Effector memory CD4-positive, alpha-beta T cell (primary cell): ENCODE measurements around the gene PRR22.
"Not testable (repeated sequence)": the region's sequence is repeated elsewhere in the genome, so short reads cannot be mapped to it uniquely, and the experiment has no call there.

Experiments used
- DNase-seq, 3 donors: peaks; one replicate each; pipeline ENCODE4 v3.0.0-alpha.2; 2020
- H3K27ac ChIP-seq: 2 replicates; pipeline ENCODE4 v1.7.0; 2013; ENCODE audit warnings: mild to moderate bottlenecking, low read length, moderate library complexity; ENCODE audit not compliant: insufficient read depth, poor library complexity, severe bottlenecking
- H3K27me3 ChIP-seq: replicated peaks from 2 replicates; pipeline ENCODE4 v1.7.0; 2013; ENCODE audit warnings: mild to moderate bottlenecking, low read length; ENCODE audit not compliant: insufficient read depth, control insufficient read depth, poor library complexity, severe bottlenecking
- H3K36me3 ChIP-seq: 2 replicates; pipeline ENCODE4 v1.7.0; 2013; ENCODE audit warnings: mild to moderate bottlenecking, low read length, moderate library complexity; ENCODE audit not compliant: control insufficient read depth, insufficient read depth
- H3K4me1 ChIP-seq: 2 replicates; pipeline ENCODE4 v1.7.0; 2013; ENCODE audit warnings: low read length, mild to moderate bottlenecking; ENCODE audit not compliant: control insufficient read depth, insufficient read depth, poor library complexity, severe bottlenecking
- H3K4me3 ChIP-seq: 2 replicates; pipeline ENCODE4 v1.7.0; 2013; ENCODE audit warnings: low read length, low read depth, mild to moderate bottlenecking; ENCODE audit not compliant: insufficient read depth, poor library complexity, severe bottlenecking
- H3K9me3 ChIP-seq: 2 replicates; pipeline ENCODE4 v1.7.0; 2013; ENCODE audit warnings: mild to moderate bottlenecking, low read length, moderate library complexity; ENCODE audit not compliant: control insufficient read depth

Gene PRR22

GRCh38 chr19:5762608-5763217 is 21.8 kb downstream of the PRR22 start:
- H3K4me1 ChIP-seq, result no peaks in the 10 kb centered on the region
- no peaks in the 10 kb centered on the region for H3K9me3 ChIP-seq
- DNase-seq, result no peak
- H3K36me3 ChIP-seq, result no peaks in the 10 kb centered on the region
- no peaks in the 10 kb centered on the region for H3K27me3 ChIP-seq
- no peak overlapping the region for H3K27ac ChIP-seq
- no peak overlapping the region for H3K4me3 ChIP-seq

DNA sequence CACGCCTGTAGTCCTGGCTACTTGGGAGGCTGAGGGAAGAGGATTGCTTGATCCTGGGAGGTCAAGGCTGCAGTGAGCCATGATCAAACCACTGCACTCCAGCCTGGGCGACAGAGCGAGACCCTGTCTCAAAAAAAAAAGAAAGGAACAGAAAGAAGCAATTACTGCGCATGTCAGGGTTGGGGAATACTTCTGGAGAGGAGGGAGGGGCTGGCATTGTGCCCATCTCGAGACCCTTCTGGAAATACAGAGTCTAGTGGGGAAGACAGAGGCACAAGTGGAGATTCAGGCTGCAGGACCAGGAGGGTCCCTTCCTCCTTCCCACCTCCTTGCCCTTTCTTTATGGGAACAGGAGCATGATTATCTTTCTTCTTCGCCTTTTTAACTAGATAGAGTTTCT is 30.8 kb downstream of the PRR22 start:
- Histone ChIP-seq H3K9me3 (no peaks in the 10 kb centered on the region), H3K27ac (no peak overlapping the region), H3K27me3 (no peaks in the 10 kb centered on the region), H3K4me3 (no peak overlapping the region), H3K4me1 (no peaks in the 10 kb centered on the region), H3K36me3 (no peaks in the 10 kb centered on the region)
- DNase-seq, result no peak

DNA sequence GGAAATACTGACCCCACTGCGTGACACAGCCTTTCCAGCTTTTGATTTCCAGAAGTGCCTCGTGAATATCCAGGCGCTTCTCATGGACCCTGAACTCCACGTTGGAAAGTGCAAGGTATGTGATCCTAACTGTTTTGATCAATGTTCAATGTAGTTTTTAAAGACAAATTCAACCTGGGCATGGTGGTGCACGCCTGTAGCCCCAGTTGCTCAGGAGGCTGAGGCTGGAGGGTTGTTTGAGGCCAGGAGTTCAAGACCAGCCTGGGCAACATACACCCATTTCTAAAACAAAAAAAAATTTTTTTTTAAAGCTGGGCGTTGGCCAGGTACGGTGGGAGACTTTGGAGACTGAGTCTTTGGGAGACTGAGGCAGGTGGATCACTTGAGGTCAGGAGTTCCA is 32.8 kb downstream of the PRR22 start:
- H3K27ac ChIP-seq, result no peak overlapping the region
- no peaks in the 10 kb centered on the region for H3K4me1 ChIP-seq
- no peaks in the 10 kb centered on the region for H3K27me3 ChIP-seq
- no peaks in the 10 kb centered on the region for H3K36me3 ChIP-seq
- H3K9me3 ChIP-seq, result no peaks in the 10 kb centered on the region
- no peak overlapping the region for H3K4me3 ChIP-seq
- no peak for DNase-seq

GRCh38 chr19:5749505-5749904 is 35.0 kb downstream of the PRR22 start:
- Histone ChIP-seq H3K4me3 (no peak overlapping the region), H3K27ac (no peak overlapping the region), H3K36me3 (no peaks in the 10 kb centered on the region), H3K4me1 (no peaks in the 10 kb centered on the region), H3K9me3 (no peaks in the 10 kb centered on the region), H3K27me3 (no peaks in the 10 kb centered on the region)
- no peak for DNase-seq

- not testable (repeated sequence) for DNase-seq, H3K36me3 ChIP-seq, H3K9me3 ChIP-seq, H3K4me1 ChIP-seq, H3K27ac ChIP-seq, H3K4me3 ChIP-seq, H3K27me3 ChIP-seq
Measured at GRCh38 chr19:5748920-5749319, 35.6 kb downstream of the PRR22 start.

DNA sequence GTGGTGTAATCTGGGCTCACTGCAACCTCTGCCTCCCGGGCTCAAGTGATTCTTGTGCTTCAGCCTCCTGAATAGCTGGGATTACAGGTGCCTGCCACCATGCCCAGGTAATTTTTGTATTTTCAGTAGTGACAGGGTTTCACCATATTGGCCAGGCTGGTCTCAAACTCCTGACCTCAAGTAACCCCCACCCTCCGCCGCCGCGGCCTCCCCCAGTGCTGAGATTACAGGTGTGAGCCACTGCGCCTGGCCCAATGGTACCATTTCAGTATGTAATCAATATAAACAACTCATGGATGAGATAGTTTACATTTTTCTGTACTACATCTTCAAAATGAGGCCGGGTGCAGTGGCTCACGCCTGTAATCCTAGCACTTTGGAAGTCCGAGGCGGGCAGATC is 39.5 kb downstream of the PRR22 start:
- H3K4me1 ChIP-seq, H3K4me3 ChIP-seq, H3K36me3 ChIP-seq, H3K9me3 ChIP-seq, H3K27me3 ChIP-seq, DNase-seq, H3K27ac ChIP-seq: not testable (repeated sequence)

DNA sequence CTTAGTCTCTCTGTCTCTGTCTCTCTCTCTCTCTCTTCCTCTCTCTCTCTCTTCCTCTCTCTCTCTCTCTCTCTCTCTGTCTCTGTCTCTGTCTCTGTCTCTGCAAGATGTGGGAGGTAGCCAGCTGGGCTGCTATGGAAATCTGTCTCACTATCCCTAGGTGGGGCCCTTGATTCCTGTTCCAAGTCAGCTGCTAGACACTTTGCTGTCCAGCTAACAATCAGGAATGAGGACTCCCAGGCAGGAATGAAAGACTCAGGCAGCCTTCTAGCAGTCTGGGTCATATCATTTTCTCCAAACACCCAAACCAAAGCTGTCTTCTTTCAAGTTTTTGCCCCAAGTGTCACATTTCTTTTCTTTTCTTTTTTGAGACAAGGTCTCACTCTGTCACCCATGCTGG is 40.9 kb downstream of the PRR22 start:
- H3K9me3 ChIP-seq, result no peaks in the 10 kb centered on the region
- no peaks in the 10 kb centered on the region for H3K27me3 ChIP-seq
- H3K27ac ChIP-seq, result no peak overlapping the region
- H3K4me3 ChIP-seq, result no peak overlapping the region
- no peaks in the 10 kb centered on the region for H3K4me1 ChIP-seq
- no peak for DNase-seq
- no peaks in the 10 kb centered on the region for H3K36me3 ChIP-seq

GRCh38 chr19:5742051-5742450 is 42.5 kb downstream of the PRR22 start:
- no peaks in the 10 kb centered on the region for H3K4me1 ChIP-seq
- no peak overlapping the region for H3K4me3 ChIP-seq
- DNase-seq, result no peak
- H3K27ac ChIP-seq, result no peak overlapping the region
- no peaks in the 10 kb centered on the region for H3K9me3 ChIP-seq
- no peaks in the 10 kb centered on the region for H3K36me3 ChIP-seq
- H3K27me3 ChIP-seq, result no peaks in the 10 kb centered on the region

GRCh38 chr19:5738423-5738822 is 46.1 kb downstream of the PRR22 start:
- Histone ChIP-seq H3K9me3 (no peaks in the 10 kb centered on the region), H3K4me1 (no peaks in the 10 kb centered on the region), H3K27ac (no peak overlapping the region), H3K36me3 (no peaks in the 10 kb centered on the region), H3K27me3 (no peaks in the 10 kb centered on the region), H3K4me3 (no peak overlapping the region)
- no peak for DNase-seq

- not testable (repeated sequence) for H3K9me3 ChIP-seq, DNase-seq, H3K27ac ChIP-seq, H3K4me3 ChIP-seq, H3K27me3 ChIP-seq, H3K4me1 ChIP-seq, H3K36me3 ChIP-seq
Measured at GRCh38 chr19:5733172-5733571, 51.4 kb downstream of the PRR22 start.
